ENCODE data around the gene EPB41.

DNA sequence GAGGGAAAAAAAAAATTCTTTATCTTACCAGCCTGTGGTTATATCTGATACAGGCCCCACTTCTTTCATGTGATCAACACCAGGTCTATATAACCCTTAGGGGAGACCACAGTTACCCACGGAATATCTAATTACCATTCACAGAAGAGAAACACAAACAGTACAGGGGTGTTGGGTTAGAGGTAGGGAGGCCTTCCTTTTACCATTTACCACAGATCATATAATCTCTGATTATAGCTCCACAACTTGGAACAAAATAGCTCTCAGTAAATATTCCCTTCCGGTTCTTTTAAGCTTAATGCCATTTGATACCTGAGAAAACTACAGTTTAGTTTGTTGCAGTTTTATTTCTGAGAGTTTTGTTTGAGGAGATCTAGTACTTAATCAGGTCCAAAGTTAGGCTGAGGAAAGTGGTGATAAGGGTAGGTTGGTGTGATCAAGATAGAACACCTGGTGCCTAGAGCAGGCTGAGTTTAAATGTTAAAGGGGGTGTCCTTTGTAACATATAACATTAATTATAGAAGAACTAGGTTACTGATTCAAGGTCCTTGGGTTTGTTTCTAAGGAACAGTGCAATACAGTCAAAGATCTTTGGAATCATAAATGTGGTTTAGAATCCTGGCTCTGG lies 14.1 kb downstream of the EPB41 start:
- TF ChIP-seq, protein P1, sequence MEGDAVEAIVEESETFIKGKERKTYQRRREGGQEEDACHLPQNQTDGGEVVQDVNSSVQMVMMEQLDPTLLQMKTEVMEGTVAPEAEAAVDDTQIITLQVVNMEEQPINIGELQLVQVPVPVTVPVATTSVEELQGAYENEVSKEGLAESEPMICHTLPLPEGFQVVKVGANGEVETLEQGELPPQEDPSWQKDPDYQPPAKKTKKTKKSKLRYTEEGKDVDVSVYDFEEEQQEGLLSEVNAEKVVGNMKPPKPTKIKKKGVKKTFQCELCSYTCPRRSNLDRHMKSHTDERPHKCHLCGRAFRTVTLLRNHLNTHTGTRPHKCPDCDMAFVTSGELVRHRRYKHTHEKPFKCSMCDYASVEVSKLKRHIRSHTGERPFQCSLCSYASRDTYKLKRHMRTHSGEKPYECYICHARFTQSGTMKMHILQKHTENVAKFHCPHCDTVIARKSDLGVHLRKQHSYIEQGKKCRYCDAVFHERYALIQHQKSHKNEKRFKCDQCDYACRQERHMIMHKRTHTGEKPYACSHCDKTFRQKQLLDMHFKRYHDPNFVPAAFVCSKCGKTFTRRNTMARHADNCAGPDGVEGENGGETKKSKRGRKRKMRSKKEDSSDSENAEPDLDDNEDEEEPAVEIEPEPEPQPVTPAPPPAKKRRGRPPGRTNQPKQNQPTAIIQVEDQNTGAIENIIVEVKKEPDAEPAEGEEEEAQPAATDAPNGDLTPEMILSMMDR (IDR thresholded peaks at IDR 0.05): no peak
- no peak for TF ChIP-seq POLR2AphosphoS5 (IDR thresholded peaks at IDR 0.05)
- no peak for TF ChIP-seq POLR2A (IDR thresholded peaks at IDR 0.05)
- TF ChIP-seq EP300 (IDR thresholded peaks at IDR 0.05): no peak

Measured in sigmoid colon (tissue), 4 donors.